ENCODE data around the gene OSCP1.
"Not testable (repeated sequence)": the region's sequence is repeated elsewhere in the genome, so short reads cannot be mapped to it uniquely, and the experiment has no call there.

DNA sequence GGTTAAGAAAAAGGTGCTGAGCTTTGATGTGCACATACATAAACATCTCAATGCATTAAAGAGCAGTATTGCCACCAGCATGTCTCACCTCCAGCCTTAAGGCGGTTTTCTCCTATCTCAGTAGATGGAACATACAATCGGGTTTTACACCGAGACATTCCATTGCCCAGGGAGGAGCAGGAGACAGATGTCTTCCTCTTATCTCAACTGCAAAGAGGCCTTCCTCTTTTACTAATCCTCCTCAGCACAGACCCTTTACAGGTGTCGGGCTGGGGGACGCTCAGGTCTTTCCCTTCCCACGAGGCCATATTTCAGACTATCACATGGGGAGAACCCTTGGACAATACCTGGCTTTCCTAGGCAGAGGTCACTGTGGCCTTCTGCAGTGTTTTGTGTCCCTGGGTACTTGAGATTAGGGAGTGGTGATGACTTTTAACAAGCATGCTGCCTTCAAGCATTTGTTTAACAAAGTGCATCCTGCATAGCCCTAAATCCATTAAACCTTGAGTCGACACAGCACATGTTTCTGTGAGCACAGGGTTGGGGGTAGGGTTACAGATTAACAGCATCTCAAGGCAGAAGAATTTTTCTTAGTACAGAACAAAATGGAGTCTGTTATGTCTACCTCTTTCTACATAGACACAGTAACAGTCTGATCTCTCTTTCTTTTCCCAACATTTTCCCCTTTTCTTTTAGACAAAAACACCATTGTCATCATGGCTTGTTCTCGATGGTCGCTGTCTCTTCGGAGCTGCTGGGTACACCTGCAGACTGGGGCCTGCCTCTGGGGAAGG lies 39.2 kb upstream of the OSCP1 start:
- TF ChIP-seq, protein P1, sequence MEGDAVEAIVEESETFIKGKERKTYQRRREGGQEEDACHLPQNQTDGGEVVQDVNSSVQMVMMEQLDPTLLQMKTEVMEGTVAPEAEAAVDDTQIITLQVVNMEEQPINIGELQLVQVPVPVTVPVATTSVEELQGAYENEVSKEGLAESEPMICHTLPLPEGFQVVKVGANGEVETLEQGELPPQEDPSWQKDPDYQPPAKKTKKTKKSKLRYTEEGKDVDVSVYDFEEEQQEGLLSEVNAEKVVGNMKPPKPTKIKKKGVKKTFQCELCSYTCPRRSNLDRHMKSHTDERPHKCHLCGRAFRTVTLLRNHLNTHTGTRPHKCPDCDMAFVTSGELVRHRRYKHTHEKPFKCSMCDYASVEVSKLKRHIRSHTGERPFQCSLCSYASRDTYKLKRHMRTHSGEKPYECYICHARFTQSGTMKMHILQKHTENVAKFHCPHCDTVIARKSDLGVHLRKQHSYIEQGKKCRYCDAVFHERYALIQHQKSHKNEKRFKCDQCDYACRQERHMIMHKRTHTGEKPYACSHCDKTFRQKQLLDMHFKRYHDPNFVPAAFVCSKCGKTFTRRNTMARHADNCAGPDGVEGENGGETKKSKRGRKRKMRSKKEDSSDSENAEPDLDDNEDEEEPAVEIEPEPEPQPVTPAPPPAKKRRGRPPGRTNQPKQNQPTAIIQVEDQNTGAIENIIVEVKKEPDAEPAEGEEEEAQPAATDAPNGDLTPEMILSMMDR (conservative IDR thresholded peaks at IDR 0.05): not testable (repeated sequence)
- not testable (repeated sequence) for TF ChIP-seq ZFX (IDR thresholded peaks at IDR 0.05)
